Thymus (tissue), 11 donors: ENCODE measurements around the gene ARHGAP6. TPM values are rescaled to one million over a fixed set of nuclear protein-coding genes. Genes with fewer than 3 reads are reported as not detected.

Experiments used
- DNase-seq, 9 donors: peaks; one replicate each; pipeline ENCODE4 v3.0.0-alpha.2; 2013; ENCODE audit warnings: low spot score in 9 of 9, low read depth in 6 of 9, missing footprints in 1 of 9
- H3K27ac ChIP-seq, 2 donors: one replicate each; pipeline ENCODE4 v1.5.1; 2013; ENCODE audit warnings: control low read depth in 1 of 2, low read depth in 1 of 2, low read length in 1 of 2, mild to moderate bottlenecking in 1 of 2, moderate library complexity in 1 of 2
- H3K27me3 ChIP-seq, 2 donors: one replicate each; pipeline ENCODE4 v1.5.1; 2013; ENCODE audit warnings: low read length in 1 of 2; ENCODE audit not compliant: control insufficient read depth in 2 of 2, insufficient read depth in 1 of 2
- H3K36me3 ChIP-seq, 2 donors: one replicate each; pipeline ENCODE4 v1.5.1; 2013; ENCODE audit warnings: low read length in 1 of 2, mild to moderate bottlenecking in 1 of 2, moderate library complexity in 1 of 2; ENCODE audit not compliant: control insufficient read depth in 2 of 2, insufficient read depth in 2 of 2
- H3K4me1 ChIP-seq, 2 donors: one replicate each; pipeline ENCODE4 v1.5.1; 2013; ENCODE audit warnings: low read length in 2 of 2; ENCODE audit not compliant: control insufficient read depth in 2 of 2, insufficient read depth in 2 of 2
- H3K4me3 ChIP-seq, 2 donors: one replicate each; pipeline ENCODE4 v1.5.1; 2013; ENCODE audit warnings: low read length in 2 of 2, control low read depth in 1 of 2, mild to moderate bottlenecking in 1 of 2
- H3K9me3 ChIP-seq, 2 donors: one replicate each; pipeline ENCODE4 v1.5.1; 2013; ENCODE audit warnings: low read length in 1 of 2, mild to moderate bottlenecking in 1 of 2; ENCODE audit not compliant: control insufficient read depth in 2 of 2, insufficient read depth in 1 of 2
- WGBS: extraction: QIAGEN DNeasy Blood & Tissue Kit; methylation state at CpG from one replicate; pipeline ENCODE4 v1.1.7; 2013; 5-methylcytosine and 5-hydroxymethylcytosine counted together
- polyA plus RNA-seq: library from polyadenylated mRNA; stranded (reverse); fragments of 200-250 nt; gene quantifications from one replicate; pipeline ENCODE4 v1.2.3, GENCODE V29; 2013
- total RNA-seq: library from RNA; stranded (reverse); fragments of 120-200 nt; gene quantifications from one replicate; pipeline ENCODE4 v1.2.4, GENCODE V29; 2013
- donor health status: healthy.

ARHGAP6 gene
- total and polyA plus RNA-seq, 2 donors = 0.71 to 2.3 TPM

DNA sequence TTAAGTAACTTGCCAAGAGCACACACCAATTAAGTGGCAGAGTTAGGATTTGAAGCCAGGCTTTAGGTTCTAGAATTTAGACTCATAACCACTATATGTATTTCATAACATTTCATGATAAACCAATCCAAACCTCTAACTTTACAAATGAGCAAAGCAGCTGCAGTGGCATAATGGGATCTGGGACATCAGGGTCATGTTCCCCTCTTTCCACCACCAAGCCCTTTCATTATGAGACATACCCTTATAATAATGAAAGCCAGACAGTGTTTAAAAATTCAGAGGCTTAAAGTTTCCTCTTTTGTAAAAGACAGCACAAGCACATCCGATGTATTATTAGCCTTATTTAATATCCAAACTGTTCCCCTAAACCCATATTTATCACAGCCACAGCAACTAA is 400.8 kb downstream of the ARHGAP6 start:
- DNase-seq = no peak

GRCh38 chrX:11261260-11261659 is 404.5 kb downstream of the ARHGAP6 start:
- 100% methylated on average over 1 of the region's 1 CpG for WGBS
- DNase-seq = no peak
- H3K4me1 ChIP-seq = no peaks in the 10 kb centered on the region
- H3K4me3 ChIP-seq = no peak overlapping the region
- no peaks in the 10 kb centered on the region for H3K36me3 ChIP-seq
- no peak overlapping the region for H3K27ac ChIP-seq
- H3K9me3 ChIP-seq = no peaks in the 10 kb centered on the region
- H3K27me3 ChIP-seq = no peaks in the 10 kb centered on the region

More for the DNA sequence above, 400.8 kb downstream of the ARHGAP6 start:
- no peak overlapping the region for H3K27ac ChIP-seq
- no peaks in the 10 kb centered on the region for H3K4me1 ChIP-seq
- 93% methylated on average over 1 of the region's 1 CpG for WGBS
- H3K4me3 ChIP-seq = no peak overlapping the region
- H3K9me3 ChIP-seq = no peaks in the 10 kb centered on the region
- no peaks in the 10 kb centered on the region for H3K27me3 ChIP-seq
- no peaks in the 10 kb centered on the region for H3K36me3 ChIP-seq

DNA sequence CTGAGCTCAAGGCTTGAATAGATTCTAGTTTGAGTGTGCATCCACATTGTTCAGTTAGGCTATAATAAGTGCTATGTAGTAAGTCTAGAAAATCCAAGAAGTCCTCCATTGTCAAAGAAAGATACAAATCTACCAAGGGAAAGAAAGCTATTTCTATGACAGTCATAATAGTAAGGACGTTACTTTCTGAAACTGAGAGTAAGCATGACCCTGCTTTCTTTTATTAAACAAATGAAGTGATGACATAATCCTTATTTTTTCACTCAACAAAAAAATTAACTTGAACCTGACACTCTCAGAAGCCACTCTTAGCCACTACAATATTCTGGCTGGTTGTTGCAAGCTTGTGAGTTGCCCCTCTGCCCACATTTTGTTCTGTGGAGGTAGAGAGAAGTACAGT is 406.3 kb downstream of the ARHGAP6 start:
- WGBS = 88% methylated on average over 1 of the region's 1 CpG

GRCh38 chrX:11257711-11258110 is 408.0 kb downstream of the ARHGAP6 start:
- no peak overlapping the region for H3K4me3 ChIP-seq
- H3K9me3 ChIP-seq = no peaks in the 10 kb centered on the region
- WGBS = 91% methylated on average over 2 of the region's 2 CpGs
- H3K4me1 ChIP-seq = no peaks in the 10 kb centered on the region
- DNase-seq = no peak
- no peaks in the 10 kb centered on the region for H3K27me3 ChIP-seq
- H3K27ac ChIP-seq = no peak overlapping the region
- H3K36me3 ChIP-seq = no peaks in the 10 kb centered on the region

More for the DNA sequence above, 406.3 kb downstream of the ARHGAP6 start:
- DNase-seq = no peak
- no peaks in the 10 kb centered on the region for H3K9me3 ChIP-seq
- H3K27ac ChIP-seq = no peak overlapping the region
- no peak overlapping the region for H3K4me3 ChIP-seq
- no peaks in the 10 kb centered on the region for H3K36me3 ChIP-seq
- H3K27me3 ChIP-seq = no peaks in the 10 kb centered on the region
- H3K4me1 ChIP-seq = no peaks in the 10 kb centered on the region

- Histone ChIP-seq H3K4me1 (no peaks in the 10 kb centered on the region), H3K27me3 (no peaks in the 10 kb centered on the region), H3K36me3 (no peaks in the 10 kb centered on the region), H3K27ac (no peak overlapping the region), H3K4me3 (no peak overlapping the region), H3K9me3 (no peaks in the 10 kb centered on the region)
- 95% methylated on average over 2 of the region's 2 CpGs for WGBS
- no peak for DNase-seq
These were observed 408.4 kb downstream of the ARHGAP6 start for GRCh38 chrX:11257290-11257689.

- no peak for DNase-seq
- 74% methylated on average over 5 of the region's 5 CpGs for WGBS
These were observed 411.2 kb downstream of the ARHGAP6 start for GRCh38 chrX:11254417-11255109.

GRCh38 chrX:11244636-11245035 is 421.1 kb downstream of the ARHGAP6 start:
- Histone ChIP-seq H3K4me1 (no peaks in the 10 kb centered on the region), H3K36me3 (no peaks in the 10 kb centered on the region), H3K9me3 (no peaks in the 10 kb centered on the region), H3K27me3 (no peaks in the 10 kb centered on the region), H3K4me3 (no peak overlapping the region), H3K27ac (no peak overlapping the region)
- 84% methylated on average over 2 of the region's 2 CpGs for WGBS
- peak in 2 of 9 donors; percentile 0 to 15 for DNase-seq

More at GRCh38 chrX:11254417-11255109, 411.2 kb downstream of the ARHGAP6 start:
- H3K27ac ChIP-seq = no peak overlapping the region
- H3K4me3 ChIP-seq = no peak overlapping the region
- H3K9me3 ChIP-seq = no peaks in the 10 kb centered on the region
- H3K4me1 ChIP-seq = no peaks in the 10 kb centered on the region
- no peaks in the 10 kb centered on the region for H3K27me3 ChIP-seq
- no peaks in the 10 kb centered on the region for H3K36me3 ChIP-seq

- H3K4me1 ChIP-seq = no peaks in the 10 kb centered on the region
These were observed 423.0 kb downstream of the ARHGAP6 start for GRCh38 chrX:11242704-11243103.

GRCh38 chrX:11241720-11242119 is 424.0 kb downstream of the ARHGAP6 start:
- H3K36me3 ChIP-seq = no peaks in the 10 kb centered on the region
- H3K4me3 ChIP-seq = no peak overlapping the region
- no peak overlapping the region for H3K27ac ChIP-seq
- no peak for DNase-seq
- H3K9me3 ChIP-seq = no peaks in the 10 kb centered on the region
- 92% methylated on average over 2 of the region's 2 CpGs for WGBS
- H3K4me1 ChIP-seq = no peaks in the 10 kb centered on the region
- no peaks in the 10 kb centered on the region for H3K27me3 ChIP-seq

More at GRCh38 chrX:11242704-11243103, 423.0 kb downstream of the ARHGAP6 start:
- Histone ChIP-seq H3K27ac (no peak overlapping the region), H3K27me3 (no peaks in the 10 kb centered on the region), H3K4me3 (no peak overlapping the region), H3K9me3 (no peaks in the 10 kb centered on the region), H3K36me3 (no peaks in the 10 kb centered on the region)
- DNase-seq = no peak
